ENCODE results near the gene SNTG2. TPM values are rescaled to one million over a fixed set of nuclear protein-coding genes. Genes with fewer than 3 reads are reported as not detected.
"Not testable (repeated sequence)": the region's sequence is repeated elsewhere in the genome, so short reads cannot be mapped to it uniquely, and the experiment has no call there.

Gene SNTG2
- total RNA-seq, 1 donor from 2014 or later: 0.47 TPM

DNA sequence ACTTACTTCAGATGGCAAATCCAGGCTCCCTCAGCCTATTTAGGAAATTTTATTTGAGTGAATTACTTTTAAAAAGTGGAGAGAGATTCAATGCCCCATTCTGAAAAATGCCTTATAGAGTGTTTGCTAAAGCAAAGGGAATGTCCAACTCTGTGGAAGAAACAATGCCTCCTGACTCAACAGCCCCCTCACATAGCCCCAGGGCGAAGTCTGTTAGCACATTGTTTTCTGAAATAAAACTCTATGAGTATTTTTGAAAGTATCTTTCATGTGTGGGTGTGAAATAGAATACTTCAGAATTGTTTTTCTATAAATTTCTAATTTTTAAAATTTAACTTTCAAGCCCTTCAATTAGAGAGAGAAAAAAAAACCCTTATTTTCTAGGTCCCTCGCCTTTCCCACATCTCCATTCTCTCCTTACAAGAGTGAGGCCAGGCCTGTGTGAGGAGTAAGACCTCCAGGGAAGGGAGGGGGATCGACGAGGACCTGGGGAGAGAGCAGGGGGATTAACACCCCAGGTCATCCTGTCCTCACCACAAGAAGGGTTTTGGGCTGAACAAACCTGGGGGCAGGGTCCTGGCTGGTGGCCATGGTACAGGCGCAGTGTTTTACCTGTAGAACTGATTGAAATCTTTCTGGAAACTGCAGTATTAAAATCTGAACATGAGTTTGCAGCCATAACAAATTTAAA, 141.4 kb downstream of the SNTG2 start:
- no peaks in the 10 kb centered on the region for H3K27me3 ChIP-seq (ENCODE audit: low read depth)
- no peaks in the 10 kb centered on the region for H3K4me1 ChIP-seq
- intact Hi-C loops (cut with micrococcal nuclease): no loop called here
- no peaks in the 10 kb centered on the region for H3K36me3 ChIP-seq
- H3K4me3 ChIP-seq: no peak overlapping the region
- TF ChIP-seq, protein P1, sequence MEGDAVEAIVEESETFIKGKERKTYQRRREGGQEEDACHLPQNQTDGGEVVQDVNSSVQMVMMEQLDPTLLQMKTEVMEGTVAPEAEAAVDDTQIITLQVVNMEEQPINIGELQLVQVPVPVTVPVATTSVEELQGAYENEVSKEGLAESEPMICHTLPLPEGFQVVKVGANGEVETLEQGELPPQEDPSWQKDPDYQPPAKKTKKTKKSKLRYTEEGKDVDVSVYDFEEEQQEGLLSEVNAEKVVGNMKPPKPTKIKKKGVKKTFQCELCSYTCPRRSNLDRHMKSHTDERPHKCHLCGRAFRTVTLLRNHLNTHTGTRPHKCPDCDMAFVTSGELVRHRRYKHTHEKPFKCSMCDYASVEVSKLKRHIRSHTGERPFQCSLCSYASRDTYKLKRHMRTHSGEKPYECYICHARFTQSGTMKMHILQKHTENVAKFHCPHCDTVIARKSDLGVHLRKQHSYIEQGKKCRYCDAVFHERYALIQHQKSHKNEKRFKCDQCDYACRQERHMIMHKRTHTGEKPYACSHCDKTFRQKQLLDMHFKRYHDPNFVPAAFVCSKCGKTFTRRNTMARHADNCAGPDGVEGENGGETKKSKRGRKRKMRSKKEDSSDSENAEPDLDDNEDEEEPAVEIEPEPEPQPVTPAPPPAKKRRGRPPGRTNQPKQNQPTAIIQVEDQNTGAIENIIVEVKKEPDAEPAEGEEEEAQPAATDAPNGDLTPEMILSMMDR (IDR thresholded peaks at IDR 0.05; ENCODE audit: borderline replicate concordance): no peak
- no peak for DNase-seq
- H3K27ac ChIP-seq (replicated peaks): no peak overlapping the region
- no peaks in the 10 kb centered on the region for H3K9me3 ChIP-seq (replicated peaks)

DNA sequence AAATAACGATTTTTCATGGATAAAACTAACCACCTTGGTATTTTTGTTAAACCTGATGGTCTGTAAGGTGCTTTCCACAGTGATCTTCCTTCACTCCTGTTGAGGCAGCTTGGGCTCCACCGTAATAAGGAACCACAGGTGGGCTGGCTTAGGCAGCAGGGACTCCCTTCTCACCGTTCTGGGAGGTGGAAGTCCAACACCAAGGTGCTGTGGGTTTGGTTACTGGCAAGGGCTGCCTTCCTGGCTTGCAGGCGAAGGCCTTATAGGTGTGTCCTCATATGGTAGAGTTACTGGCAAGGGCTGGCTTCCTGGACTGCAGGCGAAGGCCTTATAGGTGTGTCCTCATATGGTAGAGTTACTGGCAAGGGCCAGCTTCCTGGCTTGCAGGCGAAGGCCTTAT, 143.0 kb downstream of the SNTG2 start:
- H3K9me3 ChIP-seq (replicated peaks); H3K36me3 ChIP-seq; DNase-seq; H3K4me1 ChIP-seq; H3K27me3 ChIP-seq (ENCODE audit: low read depth); intact Hi-C loops (cut with micrococcal nuclease); H3K4me3 ChIP-seq: not testable (repeated sequence)
- H3K27ac ChIP-seq (replicated peaks): peak overlapping the region; percentile 51

DNA sequence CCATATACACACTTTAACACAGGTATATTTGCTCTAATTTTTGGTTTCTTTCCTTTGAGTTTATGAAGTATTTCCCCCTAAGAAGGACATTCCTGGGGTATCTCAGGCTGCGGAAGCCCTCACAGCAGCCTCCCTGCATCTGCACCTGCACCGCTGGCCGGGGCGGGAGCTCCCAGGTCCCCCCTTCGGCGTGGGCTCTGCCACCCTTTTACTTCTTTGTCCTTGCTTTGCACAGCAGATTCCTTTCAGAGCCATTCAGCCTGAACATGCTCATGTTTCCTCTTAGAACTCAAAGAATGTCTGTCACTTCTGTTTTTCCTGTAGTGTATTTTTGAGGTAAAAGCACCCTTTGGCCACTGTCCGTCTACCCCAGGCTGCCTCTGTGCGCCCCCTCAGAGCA, 146.5 kb downstream of the SNTG2 start:
- no peak overlapping the region for H3K4me3 ChIP-seq
- TF ChIP-seq, protein P1 (IDR thresholded peaks at IDR 0.05; ENCODE audit: borderline replicate concordance): no peak
- no peak for DNase-seq
- no peaks in the 10 kb centered on the region for H3K4me1 ChIP-seq
- no peaks in the 10 kb centered on the region for H3K27me3 ChIP-seq (ENCODE audit: low read depth)
- intact Hi-C loops (cut with micrococcal nuclease): no loop called here
- no peaks in the 10 kb centered on the region for H3K9me3 ChIP-seq (replicated peaks)
- H3K36me3 ChIP-seq: no peaks in the 10 kb centered on the region
- no peak overlapping the region for H3K27ac ChIP-seq (replicated peaks)

DNA sequence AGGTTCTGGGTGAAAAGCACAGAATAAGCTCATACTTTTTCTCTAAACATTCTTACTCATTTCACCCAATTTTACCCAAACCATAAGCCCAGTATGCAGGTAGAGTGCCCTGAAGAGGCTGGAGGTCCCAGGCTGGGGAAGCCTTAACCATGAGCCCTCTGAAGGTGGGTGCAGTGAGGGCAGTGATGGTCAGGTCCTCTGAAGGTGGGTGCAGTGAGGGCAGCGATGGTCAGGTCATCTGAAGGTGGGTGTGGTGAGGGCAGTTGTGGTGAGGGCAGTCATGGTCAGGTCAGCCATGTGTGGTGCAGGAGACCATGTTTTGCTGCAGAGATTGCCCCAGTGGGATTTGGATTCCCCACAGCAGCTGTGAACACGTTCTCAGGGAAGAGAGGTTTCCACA, 148.8 kb downstream of the SNTG2 start:
- TF ChIP-seq, protein P1 (IDR thresholded peaks at IDR 0.05; ENCODE audit: borderline replicate concordance): no peak
- DNase-seq: no peak
- H3K4me3 ChIP-seq: no peak overlapping the region
- no peaks in the 10 kb centered on the region for H3K27me3 ChIP-seq (ENCODE audit: low read depth)
- no peaks in the 10 kb centered on the region for H3K4me1 ChIP-seq
- no peak overlapping the region for H3K27ac ChIP-seq (replicated peaks)
- no peaks in the 10 kb centered on the region for H3K9me3 ChIP-seq (replicated peaks)
- intact Hi-C loops (cut with micrococcal nuclease): no loop called here
- no peaks in the 10 kb centered on the region for H3K36me3 ChIP-seq

DNA sequence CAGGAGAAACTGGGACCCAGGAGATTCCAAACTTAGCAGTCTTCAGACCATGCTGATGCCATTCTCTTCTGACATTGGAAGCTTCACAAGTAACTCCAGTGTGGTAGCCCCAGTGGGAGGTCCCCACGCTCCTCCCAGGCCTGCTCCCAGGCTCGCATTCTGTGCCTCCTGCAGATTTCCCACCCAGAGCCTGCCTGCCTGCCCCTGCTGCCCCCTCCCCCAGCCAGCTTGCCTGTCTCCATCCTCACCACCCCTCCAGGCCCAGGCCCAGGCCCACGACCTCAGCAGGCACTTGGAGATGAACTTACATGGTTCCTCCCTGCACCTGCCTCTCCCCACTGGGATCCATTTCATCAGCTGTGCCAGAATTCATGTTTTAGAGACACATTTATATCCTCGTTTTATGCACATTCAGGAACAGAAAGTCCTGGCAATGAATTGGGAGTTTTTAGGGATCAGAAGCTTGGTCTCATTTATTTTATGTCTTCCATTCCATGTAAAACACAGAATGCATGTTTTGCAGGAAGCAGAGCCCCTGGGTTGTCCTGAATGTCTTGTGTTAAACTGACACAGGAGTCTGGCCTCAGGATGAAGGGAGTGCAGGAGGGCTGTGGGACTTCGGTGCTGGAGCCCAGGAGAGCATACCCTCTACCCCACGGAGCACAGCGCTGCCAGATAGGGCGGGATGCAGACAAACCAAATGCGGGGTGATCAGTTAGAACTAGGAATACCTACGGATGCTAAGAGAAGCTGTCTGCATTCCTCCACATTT, 150.5 kb downstream of the SNTG2 start:
- intact Hi-C loops (cut with micrococcal nuclease): no loop called here
- no peak overlapping the region for H3K4me3 ChIP-seq
- no peak for DNase-seq
- H3K9me3 ChIP-seq (replicated peaks): no peaks in the 10 kb centered on the region
- H3K36me3 ChIP-seq: no peaks in the 10 kb centered on the region
- H3K27ac ChIP-seq (replicated peaks): no peak overlapping the region
- TF ChIP-seq, protein P1 (IDR thresholded peaks at IDR 0.05; ENCODE audit: borderline replicate concordance): no peak
- no peaks in the 10 kb centered on the region for H3K4me1 ChIP-seq
- no peaks in the 10 kb centered on the region for H3K27me3 ChIP-seq (ENCODE audit: low read depth)

DNA sequence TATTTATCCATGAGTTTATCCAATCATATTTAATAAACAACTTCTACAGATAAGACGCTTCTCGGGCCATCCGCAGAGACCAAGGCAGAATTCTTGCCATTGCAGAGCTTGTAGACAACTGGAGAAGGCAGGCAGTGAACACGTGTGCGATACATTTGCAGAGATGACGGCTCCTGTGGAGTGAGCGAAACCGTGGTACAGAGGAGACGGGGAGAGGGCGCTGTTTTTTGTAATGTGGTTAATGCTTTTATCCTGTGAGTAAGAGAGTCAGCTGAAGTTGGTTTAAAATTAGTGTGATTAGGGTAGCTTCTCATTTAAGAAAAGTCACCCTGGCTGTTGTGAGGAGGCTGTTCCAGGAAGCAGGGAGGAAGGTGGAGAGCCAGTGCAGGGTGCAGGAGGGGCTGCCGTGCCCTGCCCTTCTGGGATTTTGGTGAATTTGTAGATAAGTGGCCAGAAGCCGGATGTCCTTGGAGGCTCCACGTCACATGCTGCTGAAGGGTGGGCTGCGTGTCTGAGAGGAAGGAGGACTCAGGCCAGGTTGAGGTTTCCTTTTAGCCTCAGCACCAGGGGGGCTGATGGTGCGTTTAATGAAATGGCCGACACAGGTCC, 151.4 kb downstream of the SNTG2 start:
- no peak overlapping the region for H3K4me3 ChIP-seq
- no peak overlapping the region for H3K27ac ChIP-seq (replicated peaks)
- no peaks in the 10 kb centered on the region for H3K9me3 ChIP-seq (replicated peaks)
- H3K36me3 ChIP-seq: no peaks in the 10 kb centered on the region
- TF ChIP-seq, protein P1 (IDR thresholded peaks at IDR 0.05; ENCODE audit: borderline replicate concordance): no peak
- intact Hi-C loops (cut with micrococcal nuclease): no loop called here
- DNase-seq: no peak
- no peaks in the 10 kb centered on the region for H3K4me1 ChIP-seq
- H3K27me3 ChIP-seq (ENCODE audit: low read depth): no peaks in the 10 kb centered on the region

All from left ventricle myocardium inferior (tissue), 1 donor.